COR-L47 (cell line): ENCODE data around the gene FBLN2.

Experiments used
- DNase-seq: peaks from one replicate; lab custom pipeline; 2025; lab: John Stamatoyannopoulos, UW

Gene FBLN2

GRCh38 chr3:13605555-13605954 is 56.6 kb downstream of the FBLN2 start:
- DNase-seq, result no peak

GRCh38 chr3:13607821-13608597 is 59.1 kb downstream of the FBLN2 start:
- no peak for DNase-seq

- DNase-seq, result no peak
These were observed 60.2 kb downstream of the FBLN2 start for GRCh38 chr3:13608969-13609725.

GRCh38 chr3:13610006-13610570 is 61.2 kb downstream of the FBLN2 start:
- no peak for DNase-seq

GRCh38 chr3:13611221-13611620 is 62.3 kb downstream of the FBLN2 start:
- no peak for DNase-seq

DNA sequence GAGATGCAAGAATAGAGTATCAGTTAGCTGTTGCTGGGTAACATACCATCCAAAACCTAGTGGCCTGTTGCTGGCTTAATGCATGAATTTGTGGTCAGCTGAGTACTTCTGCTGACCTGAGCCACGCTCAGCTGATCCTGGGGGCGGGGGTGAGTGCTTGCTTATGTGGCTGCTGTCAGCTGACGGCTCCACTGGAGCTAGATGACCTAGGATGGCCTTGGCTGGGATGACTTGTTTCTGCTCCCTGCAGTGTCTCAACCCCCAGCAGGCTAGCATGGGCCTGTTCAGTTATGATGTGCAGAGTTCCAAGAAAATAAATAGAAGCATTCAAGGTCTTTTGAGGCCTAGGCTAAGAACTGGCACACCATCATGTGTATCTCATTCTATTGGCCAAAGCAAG is 63.9 kb downstream of the FBLN2 start:
- DNase-seq, result no peak

GRCh38 chr3:13613343-13614190 is 64.6 kb downstream of the FBLN2 start:
- no peak for DNase-seq

DNA sequence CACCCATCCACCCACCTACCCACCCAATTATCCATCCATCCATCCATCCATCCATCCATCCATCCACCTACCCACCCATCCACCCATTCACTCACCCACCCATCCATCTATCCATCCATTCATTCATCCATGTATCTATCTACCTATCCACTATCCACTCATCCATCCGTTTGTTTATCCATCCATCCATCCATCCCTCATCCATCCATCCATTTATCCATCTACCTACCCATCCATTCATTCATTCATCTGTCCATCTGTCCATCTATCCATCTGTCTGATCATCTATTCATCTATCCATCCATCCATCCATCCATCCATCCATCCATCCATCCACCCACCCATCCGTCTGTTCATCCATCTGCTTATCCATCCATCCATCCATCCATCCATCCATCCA is 65.7 kb downstream of the FBLN2 start:
- no peak for DNase-seq

- DNase-seq, result no peak
These were observed 66.1 kb downstream of the FBLN2 start for GRCh38 chr3:13615019-13615528.

GRCh38 chr3:13616359-13616758 is 67.4 kb downstream of the FBLN2 start:
- no peak for DNase-seq

DNA sequence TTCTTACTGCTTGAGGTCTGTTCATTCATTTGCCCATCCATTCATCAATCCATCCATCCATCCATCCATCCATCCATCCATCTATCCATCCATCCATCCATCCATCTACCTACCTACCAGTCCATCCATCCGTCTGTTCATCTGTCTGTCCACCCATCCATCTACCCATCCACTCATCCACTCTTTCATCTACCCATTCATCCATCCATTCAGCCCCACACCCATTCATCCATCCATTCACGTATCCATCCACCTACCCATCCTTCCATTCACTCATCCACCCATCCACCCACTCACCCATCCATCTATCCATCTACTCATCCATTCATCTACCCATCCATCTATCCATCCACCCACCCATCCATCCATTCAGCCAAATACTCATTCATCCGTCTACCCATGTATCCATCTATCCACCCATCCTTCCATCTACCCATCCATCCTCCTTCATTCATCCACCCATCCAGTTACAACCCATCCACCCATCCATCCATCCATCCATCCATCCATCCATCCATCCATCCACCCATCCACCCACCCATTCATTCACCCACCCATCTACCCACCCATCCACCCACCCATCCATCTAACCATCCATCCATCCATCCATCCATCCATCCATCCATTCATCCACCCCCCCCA is 68.3 kb downstream of the FBLN2 start:
- no peak for DNase-seq

- DNase-seq, result no peak
These were observed 69.1 kb downstream of the FBLN2 start for GRCh38 chr3:13617981-13618380.

DNA sequence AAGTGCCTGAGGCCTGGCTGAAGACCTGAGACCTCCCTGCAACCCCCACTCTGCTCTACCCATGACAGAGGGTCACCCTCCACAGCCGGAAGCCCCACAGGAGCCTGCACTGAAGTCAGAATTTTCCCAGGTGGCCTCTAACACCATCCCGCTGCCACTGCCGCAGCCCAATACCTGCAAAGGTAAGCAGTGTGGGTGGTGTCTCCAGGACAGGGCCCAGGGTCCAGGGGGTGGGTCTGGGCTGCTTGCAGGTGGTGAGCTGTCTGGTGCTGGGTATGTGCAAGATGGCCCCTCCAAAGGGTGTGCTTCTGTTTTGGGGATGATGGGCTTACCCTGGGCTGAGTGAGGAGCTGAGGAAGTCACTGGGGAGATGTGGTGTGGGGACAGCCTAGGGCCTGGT is 69.9 kb downstream of the FBLN2 start:
- no peak for DNase-seq

DNA sequence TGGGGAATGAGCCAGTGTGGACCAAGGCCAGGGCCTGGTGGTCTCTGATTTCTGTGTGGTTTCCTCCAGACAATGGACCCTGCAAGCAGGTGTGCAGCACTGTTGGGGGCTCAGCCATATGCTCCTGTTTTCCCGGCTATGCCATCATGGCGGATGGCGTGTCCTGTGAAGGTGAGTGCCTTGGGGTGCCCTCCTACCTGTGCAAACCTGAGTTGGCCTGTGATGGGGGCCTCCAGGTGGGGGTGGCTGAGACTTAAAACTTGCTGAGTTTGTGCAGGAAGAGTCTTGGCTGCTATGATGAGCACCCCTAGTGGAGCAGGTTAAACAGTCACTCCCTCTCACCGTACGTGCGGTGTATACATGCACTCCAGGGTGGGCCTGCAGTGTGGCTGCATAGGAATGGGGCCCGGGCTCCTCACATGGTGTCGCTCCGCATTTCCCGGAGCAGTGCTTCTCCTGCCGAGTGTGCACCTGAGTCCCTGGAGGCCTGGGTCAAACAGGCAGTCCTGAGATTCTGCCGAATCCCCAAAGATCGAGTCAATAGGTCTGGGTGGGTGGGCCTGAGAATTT is 70.8 kb downstream of the FBLN2 start:
- DNase-seq, result no peak

DNA sequence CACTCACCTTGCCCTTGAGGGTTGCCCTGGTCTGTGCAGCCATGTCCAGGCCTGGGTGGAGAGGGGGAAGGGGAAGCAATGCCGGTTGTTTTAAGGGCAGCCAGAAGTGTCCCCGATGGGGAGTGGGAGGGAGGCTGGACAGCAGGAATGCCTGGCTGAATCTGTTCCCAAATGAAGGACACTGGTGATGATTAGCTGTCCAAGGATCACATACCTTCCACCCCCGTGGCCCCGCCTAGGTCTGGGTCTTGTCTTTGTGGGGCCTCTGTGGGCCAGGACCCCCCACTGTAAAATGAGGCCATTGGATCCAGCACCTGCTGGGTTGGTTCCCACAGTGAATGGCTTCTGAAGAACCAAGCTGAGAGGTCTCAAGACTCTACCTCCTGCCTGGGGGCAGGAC is 71.4 kb downstream of the FBLN2 start:
- no peak for DNase-seq

DNA sequence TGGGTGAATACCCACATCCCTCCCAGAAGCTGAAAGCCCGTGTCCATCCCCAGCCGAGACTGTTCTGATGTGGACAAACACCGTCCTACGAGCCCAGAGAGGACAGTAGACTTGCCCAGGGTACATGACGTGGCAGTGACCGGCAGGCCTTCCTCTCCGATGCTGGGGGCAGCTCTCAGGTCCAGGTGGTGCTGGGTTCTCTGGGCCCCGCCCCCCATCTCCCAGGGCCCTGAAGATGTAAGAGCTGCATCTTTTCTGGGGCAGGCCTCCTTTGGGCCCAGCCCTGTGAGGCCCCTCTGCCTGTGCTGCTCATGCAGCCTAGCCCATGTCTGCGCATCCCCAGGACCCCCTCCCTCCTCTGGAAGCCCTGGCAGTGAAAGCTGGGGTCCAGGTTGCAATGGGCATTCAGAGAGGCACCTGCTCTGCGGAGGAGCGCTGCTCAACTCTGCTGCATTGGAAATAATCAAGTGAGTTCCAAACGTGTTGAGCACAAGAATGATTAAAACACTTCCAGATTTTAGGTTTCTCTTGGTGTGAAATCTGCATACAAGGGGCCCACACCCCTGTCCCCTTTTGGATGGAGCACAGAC is 71.9 kb downstream of the FBLN2 start:
- DNase-seq, result no peak

DNA sequence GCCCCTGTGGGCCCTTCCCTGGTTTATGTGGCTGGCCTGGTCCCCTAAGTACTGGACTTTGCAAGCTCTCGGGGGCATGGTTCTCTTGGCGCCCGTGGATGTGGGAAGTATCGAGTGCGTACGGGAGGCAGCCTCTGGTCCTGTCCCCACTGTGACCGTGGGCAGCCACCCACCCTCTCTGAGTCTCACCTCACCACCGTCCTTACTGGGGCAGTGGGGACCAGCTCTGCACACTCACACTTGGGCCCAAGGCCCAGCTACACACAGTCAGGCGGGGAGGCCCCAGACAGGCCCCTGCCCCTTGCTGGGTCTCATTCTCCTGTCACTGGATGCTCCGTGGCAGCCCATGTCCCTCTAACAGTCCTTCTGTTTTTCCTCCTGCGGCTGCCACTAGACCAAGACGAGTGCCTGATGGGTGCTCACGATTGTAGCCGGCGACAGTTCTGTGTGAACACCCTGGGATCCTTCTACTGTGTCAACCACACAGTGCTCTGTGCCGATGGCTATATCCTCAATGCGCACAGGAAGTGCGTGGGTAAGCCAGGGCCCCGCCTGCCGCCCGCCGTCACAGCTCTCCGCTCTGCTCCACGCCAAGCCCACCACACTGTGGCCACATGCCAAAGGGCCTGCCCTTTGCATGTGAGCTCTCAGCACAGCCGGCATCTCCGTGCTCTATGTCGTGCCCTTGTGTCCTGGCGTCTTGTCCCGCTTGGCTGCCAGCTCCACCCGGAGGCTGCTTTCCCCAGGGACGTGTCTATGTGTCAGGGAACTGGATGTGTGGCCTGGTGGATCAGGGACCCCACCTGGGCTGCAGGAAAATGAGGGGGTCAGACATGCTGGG is 72.7 kb downstream of the FBLN2 start:
- no peak for DNase-seq

DNA sequence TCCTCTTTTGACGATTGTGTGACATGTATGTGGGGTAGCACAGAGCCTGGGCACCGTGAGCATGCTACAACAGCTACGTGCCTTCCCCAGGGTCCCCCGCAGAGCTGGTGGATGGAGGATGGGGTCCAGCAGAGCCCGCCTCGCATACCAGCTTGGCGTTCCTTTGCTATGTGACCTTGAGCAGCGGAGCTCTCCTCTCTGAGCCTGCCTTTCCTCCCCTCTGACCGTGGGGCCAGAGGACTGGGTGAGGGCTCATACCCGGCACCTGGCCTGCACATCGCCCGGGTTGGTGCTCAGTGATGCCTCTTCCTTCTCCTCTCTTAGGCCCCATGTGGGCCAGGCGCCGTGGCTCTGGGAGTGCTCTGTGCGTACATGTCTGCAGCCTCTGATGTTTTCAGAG is 73.4 kb downstream of the FBLN2 start:
- DNase-seq, result no peak

- DNase-seq, result no peak
These were observed 74.3 kb downstream of the FBLN2 start for GRCh38 chr3:13623101-13623654.

GRCh38 chr3:13624021-13624420 is 75.1 kb downstream of the FBLN2 start:
- DNase-seq, result no peak
